OCI-LY7 (cell line): ENCODE results near the gene TRMT44.

Source experiments
- EZH2phosphoT487 ChIP-seq: fragments of 200-600 bp; sonication (generic); IDR thresholded peaks from 2 replicates; pipeline ENCODE4 v1.6.1; 2018; ENCODE audit warnings: low read depth, borderline replicate concordance, mild to moderate bottlenecking, mixed run types, antibody characterized with exemption, low read length, moderate library complexity, mixed read lengths
- TF ChIP-seq, protein P1 (sequence below): fragments of 200-600 bp; sonication (generic); conservative IDR thresholded peaks from 2 replicates; pipeline ENCODE4 v1.5.1; 2014; ENCODE audit warnings: mild to moderate bottlenecking, antibody characterized with exemption, low read length, moderate library complexity, mixed read lengths

GRCh38 chr4:8403173-8403753 is 37.3 kb upstream of the TRMT44 start:
- TF ChIP-seq, protein P1, sequence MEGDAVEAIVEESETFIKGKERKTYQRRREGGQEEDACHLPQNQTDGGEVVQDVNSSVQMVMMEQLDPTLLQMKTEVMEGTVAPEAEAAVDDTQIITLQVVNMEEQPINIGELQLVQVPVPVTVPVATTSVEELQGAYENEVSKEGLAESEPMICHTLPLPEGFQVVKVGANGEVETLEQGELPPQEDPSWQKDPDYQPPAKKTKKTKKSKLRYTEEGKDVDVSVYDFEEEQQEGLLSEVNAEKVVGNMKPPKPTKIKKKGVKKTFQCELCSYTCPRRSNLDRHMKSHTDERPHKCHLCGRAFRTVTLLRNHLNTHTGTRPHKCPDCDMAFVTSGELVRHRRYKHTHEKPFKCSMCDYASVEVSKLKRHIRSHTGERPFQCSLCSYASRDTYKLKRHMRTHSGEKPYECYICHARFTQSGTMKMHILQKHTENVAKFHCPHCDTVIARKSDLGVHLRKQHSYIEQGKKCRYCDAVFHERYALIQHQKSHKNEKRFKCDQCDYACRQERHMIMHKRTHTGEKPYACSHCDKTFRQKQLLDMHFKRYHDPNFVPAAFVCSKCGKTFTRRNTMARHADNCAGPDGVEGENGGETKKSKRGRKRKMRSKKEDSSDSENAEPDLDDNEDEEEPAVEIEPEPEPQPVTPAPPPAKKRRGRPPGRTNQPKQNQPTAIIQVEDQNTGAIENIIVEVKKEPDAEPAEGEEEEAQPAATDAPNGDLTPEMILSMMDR, result peak; percentile 99
- TF ChIP-seq EZH2phosphoT487, result no peak
